ENCODE data around the gene PAK3. TPM values are rescaled to one million over a fixed set of nuclear protein-coding genes. Genes with fewer than 3 reads are reported as not detected.
A peak's percentile ranks its signal among the peaks of the same experiment; 100 is the strongest.

PAK3 gene
- total RNA-seq, 1 donor from 2014 or later, result 1.4 TPM

DNA sequence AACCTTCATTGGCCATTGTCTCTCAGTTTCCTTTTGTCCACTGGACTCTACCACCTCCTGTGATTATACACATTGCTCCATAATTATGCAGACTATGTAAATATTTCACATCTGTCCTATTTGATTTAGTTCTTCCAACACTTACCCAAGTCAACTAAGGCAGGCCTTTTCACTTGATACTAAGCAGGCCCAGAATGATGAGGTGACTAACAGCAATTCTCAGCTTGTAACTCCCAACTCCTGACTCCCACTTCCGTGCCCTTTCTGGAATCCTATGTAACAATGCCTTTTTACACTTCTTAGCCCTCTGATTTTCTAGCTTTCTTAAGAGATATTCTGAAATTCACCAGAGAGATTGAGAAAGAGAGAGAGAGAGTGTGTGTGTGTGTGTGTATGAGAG, 6.6 kb downstream of the PAK3 start:
- TF ChIP-seq, protein P1, sequence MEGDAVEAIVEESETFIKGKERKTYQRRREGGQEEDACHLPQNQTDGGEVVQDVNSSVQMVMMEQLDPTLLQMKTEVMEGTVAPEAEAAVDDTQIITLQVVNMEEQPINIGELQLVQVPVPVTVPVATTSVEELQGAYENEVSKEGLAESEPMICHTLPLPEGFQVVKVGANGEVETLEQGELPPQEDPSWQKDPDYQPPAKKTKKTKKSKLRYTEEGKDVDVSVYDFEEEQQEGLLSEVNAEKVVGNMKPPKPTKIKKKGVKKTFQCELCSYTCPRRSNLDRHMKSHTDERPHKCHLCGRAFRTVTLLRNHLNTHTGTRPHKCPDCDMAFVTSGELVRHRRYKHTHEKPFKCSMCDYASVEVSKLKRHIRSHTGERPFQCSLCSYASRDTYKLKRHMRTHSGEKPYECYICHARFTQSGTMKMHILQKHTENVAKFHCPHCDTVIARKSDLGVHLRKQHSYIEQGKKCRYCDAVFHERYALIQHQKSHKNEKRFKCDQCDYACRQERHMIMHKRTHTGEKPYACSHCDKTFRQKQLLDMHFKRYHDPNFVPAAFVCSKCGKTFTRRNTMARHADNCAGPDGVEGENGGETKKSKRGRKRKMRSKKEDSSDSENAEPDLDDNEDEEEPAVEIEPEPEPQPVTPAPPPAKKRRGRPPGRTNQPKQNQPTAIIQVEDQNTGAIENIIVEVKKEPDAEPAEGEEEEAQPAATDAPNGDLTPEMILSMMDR (IDR thresholded peaks at IDR 0.05), result no peak
- H3K27ac ChIP-seq, result no peak overlapping the region
- no peak overlapping the region for H3K4me3 ChIP-seq
- H3K36me3 ChIP-seq, result no peaks in the 10 kb centered on the region
- ATAC-seq (no peak), DNase-seq (no peak)
- intact Hi-C loops (cut with DNase I), result no loop called here
- H3K27me3 ChIP-seq (ENCODE audit: low read depth), result no peaks in the 10 kb centered on the region
- H3K4me1 ChIP-seq, result no peaks in the 10 kb centered on the region
- H3K9me3 ChIP-seq, result no peaks in the 10 kb centered on the region

- Histone ChIP-seq H3K27me3 (ENCODE audit: low read depth) (no peaks in the 10 kb centered on the region), H3K36me3 (no peaks in the 10 kb centered on the region), H3K4me1 (no peaks in the 10 kb centered on the region), H3K4me3 (no peak overlapping the region), H3K9me3 (no peaks in the 10 kb centered on the region), H3K27ac (no peak overlapping the region)
- TF ChIP-seq, protein P1 (IDR thresholded peaks at IDR 0.05), result no peak
- peak; percentile 9 to 60 for ATAC-seq
- intact Hi-C loops (cut with DNase I), result no loop called here
- no peak for DNase-seq
These were observed 7.3 kb downstream of the PAK3 start for GRCh38 chrX:111103246-111103645.

- ATAC-seq (no peak), DNase-seq (no peak)
- Histone ChIP-seq H3K4me3 (no peak overlapping the region), H3K27me3 (ENCODE audit: low read depth) (no peaks in the 10 kb centered on the region), H3K9me3 (no peaks in the 10 kb centered on the region), H3K27ac (no peak overlapping the region), H3K36me3 (no peaks in the 10 kb centered on the region), H3K4me1 (no peaks in the 10 kb centered on the region)
- intact Hi-C loops (cut with DNase I), result no loop called here
- TF ChIP-seq, protein P1 (IDR thresholded peaks at IDR 0.05), result no peak
These were observed 14.2 kb downstream of the PAK3 start for GRCh38 chrX:111110098-111110775.

GRCh38 chrX:111114806-111115205, 18.8 kb downstream of the PAK3 start:
- intact Hi-C loops (cut with DNase I), result no loop called here
- ATAC-seq (no peak), DNase-seq (no peak)
- no peak overlapping the region for H3K4me3 ChIP-seq
- no peaks in the 10 kb centered on the region for H3K27me3 ChIP-seq (ENCODE audit: low read depth)
- no peaks in the 10 kb centered on the region for H3K36me3 ChIP-seq
- H3K4me1 ChIP-seq, result no peaks in the 10 kb centered on the region
- TF ChIP-seq, protein P1 (IDR thresholded peaks at IDR 0.05), result no peak
- no peaks in the 10 kb centered on the region for H3K9me3 ChIP-seq
- H3K27ac ChIP-seq, result no peak overlapping the region

DNA sequence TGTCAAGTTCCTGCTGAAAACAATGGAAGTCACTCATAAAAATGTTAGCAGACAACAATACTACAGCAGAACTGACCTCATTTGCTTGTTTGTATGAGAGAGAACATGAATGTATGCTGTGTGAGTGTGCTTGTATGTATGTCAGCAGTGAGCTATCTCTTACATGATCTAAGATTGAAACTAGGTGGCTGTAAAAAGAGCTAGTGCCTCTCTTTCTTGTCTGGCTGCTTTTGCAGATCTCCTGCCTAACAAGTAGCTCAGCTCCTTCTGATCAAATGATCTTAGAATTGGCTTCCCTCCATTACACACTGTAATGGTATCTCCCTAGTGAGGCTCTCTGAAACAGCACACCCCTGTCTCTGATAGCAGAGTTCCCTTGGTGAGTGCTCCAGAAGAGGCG, 20.7 kb downstream of the PAK3 start:
- intact Hi-C loops (cut with DNase I), result no loop called here
- Histone ChIP-seq H3K4me1 (no peaks in the 10 kb centered on the region), H3K27me3 (ENCODE audit: low read depth) (no peaks in the 10 kb centered on the region), H3K4me3 (no peak overlapping the region), H3K36me3 (no peaks in the 10 kb centered on the region), H3K9me3 (no peaks in the 10 kb centered on the region), H3K27ac (no peak overlapping the region)
- no peak for ATAC-seq
- TF ChIP-seq, protein P1 (IDR thresholded peaks at IDR 0.05), result no peak
- DNase-seq, result no peak

Data from lower lobe of right lung (tissue), 2 donors.